ENCODE results near the gene CYP39A1.
A peak's percentile ranks its signal among the peaks of the same experiment; 100 is the strongest.

Gene CYP39A1, protein sequence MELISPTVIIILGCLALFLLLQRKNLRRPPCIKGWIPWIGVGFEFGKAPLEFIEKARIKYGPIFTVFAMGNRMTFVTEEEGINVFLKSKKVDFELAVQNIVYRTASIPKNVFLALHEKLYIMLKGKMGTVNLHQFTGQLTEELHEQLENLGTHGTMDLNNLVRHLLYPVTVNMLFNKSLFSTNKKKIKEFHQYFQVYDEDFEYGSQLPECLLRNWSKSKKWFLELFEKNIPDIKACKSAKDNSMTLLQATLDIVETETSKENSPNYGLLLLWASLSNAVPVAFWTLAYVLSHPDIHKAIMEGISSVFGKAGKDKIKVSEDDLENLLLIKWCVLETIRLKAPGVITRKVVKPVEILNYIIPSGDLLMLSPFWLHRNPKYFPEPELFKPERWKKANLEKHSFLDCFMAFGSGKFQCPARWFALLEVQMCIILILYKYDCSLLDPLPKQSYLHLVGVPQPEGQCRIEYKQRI

DNA sequence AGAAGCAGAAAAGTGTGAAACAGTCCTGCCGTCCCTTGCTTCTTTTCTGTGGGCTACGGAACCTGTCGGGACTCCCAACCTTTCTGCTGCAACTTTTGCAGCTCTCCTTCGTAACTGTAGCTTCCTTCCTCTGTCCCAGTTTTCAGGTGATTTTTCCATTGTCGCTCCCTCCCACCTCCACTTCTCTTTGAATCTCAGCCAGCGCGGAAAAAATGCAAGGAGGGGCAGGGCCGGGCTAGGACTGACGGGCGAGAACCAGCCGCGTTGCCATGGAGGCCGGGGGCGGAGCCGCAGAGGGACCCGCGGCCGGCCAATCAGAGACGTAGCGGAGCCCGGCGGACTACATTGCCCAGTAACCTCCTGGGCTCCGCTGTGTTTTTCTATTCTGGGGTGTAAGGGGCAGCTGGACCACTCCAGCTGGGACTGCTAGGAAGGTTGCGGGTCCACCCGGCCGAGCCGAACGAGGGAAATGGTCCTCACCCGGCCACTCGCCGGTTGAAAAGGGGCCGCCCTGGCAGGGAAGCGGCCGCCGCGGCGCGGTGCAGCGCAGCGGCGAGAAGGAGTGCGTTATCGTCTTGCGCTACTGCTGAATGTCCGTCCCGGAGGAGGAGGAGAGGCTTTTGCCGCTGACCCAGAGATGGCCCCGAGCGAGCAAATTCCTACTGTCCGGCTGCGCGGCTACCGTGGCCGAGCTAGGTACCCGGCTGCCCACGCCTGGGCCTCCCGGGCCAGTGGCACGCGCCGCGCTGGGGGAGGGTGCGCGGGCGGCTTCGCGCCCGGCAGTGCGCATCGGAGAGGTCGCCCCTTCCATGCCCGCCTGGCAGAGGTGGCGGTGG is at the start of gene CYP39A1, which contains the start of gene SLC25A27:
Gene CYP39A1, minus strand, starts transcription at position 216 of the 836 bp plus-strand sequence. CDS start 236 bp downstream, outside the sequence.
Gene SLC25A27, plus strand, starts transcription at position 373 of the 836 bp plus-strand sequence. Its CDS starts 218 bp downstream, at position 591.
- DNase-seq (ENCODE audit: low spot score) = peak; percentile 95

DNA sequence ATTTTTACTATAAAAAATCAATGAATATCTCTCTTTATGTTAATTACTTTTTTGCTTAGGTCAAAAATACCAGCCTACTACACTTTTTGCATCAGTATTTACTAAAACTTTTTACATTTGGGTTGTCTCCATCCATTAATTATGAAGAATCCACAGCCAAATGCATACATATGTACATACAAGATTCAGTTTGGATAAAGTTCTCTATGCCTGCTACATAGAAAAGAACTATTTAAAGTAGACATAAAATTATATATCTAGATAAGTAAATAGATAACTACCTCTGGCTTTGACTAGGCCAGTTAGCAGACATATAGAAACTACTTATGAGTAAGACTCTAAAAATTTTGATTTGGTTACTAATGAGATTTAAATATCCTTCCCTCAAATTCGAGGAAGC is 47.4 kb upstream of the CYP39A1 start:
- no peak for DNase-seq (ENCODE audit: low spot score)

DNA sequence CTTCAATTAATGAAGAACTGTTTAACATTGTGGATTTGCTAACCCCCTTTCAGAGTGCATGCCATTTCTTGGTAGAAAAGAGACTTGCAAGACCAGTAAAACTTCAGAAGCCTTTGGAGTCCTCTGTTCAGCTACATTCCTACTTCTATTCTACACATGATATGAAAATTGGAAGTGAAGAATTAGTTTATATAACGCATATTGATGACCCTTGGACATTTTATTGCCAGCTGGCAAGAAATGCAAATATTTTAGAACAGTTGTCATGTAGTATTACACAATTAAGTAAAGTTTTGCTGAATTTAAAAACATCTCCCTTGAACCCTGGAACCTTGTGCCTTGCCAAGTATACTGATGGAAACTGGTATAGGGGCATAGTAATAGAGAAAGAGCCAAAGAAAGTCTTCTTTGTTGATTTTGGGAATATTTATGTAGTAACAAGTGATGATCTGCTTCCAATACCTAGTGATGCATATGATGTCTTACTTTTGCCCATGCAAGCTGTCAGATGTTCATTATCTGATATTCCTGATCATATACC is 38.4 kb upstream of the CYP39A1 start:
- DNase-seq (ENCODE audit: low spot score) = no peak

DNA sequence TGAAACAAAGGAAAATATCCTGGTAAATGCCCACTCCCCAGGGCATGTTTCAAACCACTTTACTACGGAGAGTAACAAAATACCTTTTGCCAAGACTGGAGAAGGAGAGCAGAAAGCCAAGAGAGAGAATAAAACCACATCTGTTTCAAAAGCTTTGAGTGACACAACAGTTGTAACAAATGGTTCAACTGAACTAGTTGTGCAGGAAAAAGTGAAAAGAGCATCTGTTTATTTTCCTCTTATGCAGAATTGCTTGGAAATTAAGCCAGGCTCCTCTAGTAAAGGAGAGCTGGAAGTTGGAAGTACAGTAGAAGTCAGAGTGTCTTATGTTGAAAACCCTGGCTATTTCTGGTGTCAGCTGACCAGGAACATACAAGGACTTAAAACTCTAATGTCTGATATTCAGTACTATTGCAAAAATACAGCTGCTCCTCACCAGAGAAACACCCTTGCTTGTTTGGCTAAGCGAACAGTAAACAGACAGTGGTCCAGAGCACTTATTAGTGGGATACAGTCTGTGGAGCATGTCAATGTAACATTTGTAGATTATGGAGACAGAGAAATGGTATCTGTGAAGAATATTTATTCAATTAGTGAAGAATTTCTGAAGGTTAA is 37.6 kb upstream of the CYP39A1 start:
- DNase-seq (ENCODE audit: low spot score) = no peak

DNA sequence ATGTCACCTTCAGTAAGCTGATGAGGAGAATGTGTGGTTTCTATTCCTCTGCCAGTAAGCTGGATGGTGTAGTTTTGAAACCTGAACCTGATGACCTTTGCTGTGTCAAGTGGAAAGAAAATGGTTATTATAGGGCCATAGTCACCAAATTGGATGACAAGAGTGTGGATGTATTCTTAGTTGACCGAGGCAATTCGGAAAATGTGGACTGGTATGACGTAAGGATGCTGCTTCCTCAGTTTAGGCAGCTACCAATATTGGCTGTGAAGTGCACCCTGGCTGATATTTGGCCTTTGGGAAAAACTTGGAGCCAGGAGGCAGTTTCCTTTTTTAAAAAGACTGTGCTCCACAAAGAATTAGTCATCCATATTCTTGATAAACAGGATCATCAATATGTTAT is 37.0 kb upstream of the CYP39A1 start:
- DNase-seq (ENCODE audit: low spot score) = no peak

DNA sequence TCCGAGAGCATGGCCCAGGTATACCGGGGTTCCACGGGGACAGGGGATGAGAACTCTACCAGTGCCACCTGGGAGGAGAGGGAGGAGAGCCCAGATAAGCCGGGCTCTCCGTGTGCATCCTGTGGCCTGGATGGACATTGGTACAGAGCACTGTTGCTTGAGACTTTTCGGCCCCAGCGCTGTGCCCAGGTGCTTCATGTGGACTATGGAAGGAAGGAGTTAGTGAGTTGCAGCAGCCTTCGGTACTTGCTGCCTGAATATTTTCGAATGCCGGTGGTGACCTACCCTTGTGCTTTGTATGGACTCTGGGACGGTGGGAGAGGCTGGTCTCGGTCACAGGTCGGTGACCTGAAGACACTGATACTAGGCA is 36.3 kb upstream of the CYP39A1 start:
- DNase-seq (ENCODE audit: low spot score) = no peak

DNA sequence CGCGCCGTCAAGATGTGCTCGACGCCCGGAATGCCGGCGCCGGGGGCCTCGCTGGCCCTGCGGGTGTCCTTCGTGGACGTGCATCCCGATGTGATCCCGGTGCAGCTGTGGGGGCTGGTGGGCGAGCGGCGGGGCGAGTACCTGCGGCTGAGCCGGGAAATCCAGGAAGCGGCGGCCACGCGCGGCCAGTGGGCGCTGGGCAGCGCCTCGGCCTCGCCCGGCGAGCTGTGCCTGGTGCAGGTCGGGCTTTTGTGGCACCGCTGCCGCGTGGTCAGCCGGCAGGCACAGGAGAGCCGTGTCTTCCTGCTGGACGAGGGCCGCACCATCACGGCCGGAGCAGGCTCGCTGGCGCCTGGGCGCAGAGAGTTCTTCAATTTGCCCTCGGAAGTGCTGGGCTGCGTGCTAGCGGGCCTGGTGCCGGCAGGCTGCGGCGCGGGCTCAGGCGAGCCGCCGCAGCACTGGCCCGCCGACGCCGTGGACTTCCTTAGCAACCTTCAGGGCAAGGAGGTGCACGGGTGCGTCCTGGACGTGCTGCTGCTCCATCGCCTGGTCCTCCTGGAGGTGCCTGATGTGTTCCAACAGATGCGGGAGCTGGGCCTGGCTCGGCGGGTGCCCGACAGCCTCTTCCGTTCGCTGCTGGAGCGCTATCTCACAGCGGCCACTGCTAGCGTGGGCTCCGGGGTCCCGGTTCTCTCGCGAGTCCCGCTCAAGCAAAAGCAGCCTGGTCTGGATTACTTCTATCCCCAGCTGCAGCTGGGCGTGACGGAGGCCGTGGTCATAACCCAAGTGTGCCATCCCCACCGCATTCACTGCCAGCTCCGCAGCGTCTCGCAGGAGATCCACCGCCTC is 35.7 kb upstream of the CYP39A1 start:
- DNase-seq (ENCODE audit: low spot score) = no peak

DNA sequence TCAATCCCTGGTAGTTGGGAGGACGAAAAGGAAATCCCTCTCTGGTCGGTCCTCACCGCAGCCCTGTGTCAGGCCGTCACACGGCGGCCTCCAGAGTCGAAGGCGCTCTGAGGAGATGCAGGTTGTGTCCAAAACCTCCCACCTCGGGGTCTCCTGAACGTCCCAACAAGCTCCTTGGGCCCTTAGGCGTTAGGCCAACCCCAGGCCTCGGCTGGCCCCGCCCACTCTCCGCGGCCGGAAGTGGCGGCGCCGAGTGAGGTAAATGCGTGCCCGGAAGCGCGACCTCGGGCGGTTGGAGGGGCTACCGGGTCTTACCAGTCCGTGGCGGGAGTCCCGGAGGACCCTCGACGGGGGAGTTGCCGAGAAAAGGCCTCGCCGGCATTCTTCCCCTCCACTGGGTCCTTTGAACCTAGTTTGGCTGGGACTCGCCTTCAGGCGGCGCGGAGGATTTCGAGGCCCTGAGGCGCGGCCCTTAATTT is 35.0 kb upstream of the CYP39A1 start, which contains the start of gene TDRD6:
Gene TDRD6, plus strand, starts transcription at position 267 of the 479 bp plus-strand sequence. CDS start 244 bp downstream, outside the sequence.
- no peak for DNase-seq (ENCODE audit: low spot score)

DNA sequence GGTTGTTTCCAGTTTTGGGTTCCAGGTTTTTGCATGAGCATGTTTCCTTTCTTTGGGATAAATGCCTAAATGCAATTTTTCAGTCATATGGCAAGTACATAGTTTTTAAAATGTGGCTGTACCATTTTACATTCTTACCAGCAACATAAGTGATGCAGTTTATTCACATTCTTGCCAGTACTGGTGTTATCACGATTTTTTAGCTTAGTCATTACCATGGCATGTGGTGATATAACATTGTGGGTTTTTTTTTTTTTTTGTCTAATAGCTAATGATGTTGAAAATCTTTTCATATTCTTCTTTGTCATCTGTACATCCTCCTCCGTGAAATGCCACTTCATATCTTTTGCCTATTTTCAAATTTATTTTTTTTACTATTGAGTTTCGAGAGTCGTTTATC is 32.2 kb upstream of the CYP39A1 start:
- no peak for DNase-seq (ENCODE audit: low spot score)

DNA sequence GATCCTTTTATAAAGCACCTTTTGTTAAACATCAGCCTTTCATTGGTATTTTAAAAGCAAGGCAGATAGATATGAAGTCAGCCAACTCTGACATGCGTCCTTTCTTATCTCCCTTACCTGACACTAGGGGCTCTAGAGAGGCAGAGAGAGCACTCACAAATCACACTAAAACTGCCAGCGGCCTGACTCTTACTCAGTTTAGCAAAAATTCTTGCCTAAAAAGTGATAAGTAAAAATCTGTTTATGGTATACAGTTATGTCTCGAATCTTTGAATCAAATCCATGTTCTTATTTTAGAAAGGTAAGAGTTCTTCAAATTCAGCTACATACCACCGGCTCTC is 24.7 kb upstream of the CYP39A1 start:
- DNase-seq (ENCODE audit: low spot score) = no peak

DNA sequence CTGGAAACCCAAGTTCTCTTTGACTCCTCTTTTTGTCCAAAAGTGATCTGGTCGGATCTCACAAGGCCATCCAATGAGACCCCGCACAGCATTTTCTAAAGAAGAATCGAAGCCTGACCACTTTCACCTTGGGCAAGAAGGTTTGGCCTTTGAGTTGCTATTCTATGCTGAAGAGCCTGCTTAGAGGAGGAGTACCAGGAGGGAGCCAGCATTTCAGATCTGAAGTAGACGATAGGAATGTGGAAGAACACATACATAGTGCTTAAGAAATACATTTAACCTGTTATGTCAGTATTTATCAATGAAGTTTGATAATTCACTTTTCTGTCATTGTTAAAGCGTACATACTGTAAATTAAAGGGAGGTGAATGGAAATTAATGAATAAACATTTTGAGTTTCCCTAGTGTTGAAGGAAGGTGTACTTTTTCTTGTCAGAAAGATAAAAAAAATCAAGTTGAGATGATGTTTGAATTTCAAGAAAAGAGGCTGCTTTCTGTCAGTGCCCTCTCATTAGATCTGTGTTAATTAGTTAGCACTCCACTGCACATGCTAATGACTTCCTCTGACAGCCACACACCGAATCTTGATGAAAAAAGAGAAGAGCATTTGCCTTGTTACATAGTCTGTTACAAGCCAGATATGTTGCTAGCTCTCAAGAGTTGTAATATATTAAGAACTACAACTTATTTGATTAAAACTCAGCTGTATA is 24.1 kb upstream of the CYP39A1 start:
- no peak for DNase-seq (ENCODE audit: low spot score)

DNA sequence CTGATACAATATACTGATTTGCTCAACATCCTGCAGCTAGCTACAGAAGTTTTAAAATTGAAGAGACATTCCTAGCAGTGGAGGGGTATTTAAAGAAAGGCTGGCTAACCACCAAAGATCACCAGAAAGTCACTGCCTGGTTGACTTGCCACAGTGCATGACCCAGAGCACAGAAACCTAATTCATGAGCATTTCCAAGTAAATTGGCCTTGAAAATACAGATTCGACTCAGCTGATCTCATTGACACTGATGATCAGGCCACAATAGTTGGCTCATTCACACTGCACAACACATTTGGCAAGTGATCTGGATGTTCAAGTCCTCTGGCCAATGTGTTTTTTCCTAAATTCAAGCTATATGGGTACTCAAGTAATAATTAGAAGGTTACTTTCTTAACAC is 21.8 kb upstream of the CYP39A1 start:
- peak; percentile 11 for DNase-seq (ENCODE audit: low spot score)

DNA sequence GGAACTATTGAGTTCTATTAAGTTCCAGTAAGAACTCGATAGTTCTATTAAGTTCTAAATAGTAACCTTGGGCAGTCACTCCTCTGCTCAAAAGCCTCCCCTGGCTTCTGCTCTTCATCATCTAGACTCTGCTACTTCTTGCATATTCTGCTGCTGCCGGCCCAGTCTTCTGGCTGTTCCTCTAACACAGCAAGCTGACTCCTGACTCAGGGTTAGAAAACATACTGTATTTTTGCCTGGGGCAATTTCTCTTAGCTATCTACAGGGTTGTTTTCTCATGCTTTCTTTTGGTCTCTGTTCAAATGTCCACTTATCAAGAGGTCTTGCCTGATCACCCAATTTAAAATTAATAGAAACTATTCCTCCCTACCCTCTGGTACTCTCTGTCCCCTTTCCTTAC is 14.8 kb upstream of the CYP39A1 start:
- no peak for DNase-seq (ENCODE audit: low spot score)

DNA sequence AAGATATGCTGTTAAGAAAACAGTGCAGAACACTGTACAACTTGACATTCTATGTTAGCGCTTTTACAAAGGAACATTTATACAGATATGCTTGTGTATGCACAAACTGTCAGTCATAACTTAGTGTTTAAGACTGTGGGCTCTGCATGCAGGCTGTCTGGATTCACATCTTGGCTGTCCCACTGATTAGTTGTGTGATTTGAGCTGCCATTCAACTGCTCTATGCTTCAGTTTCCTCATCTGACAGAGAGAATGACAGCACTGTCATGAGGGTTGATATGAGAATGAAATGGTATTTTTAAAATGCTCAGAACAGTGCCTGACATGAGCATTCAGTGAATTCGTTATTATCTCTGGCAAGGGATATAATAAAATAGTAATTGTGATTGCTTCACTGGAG is 8.9 kb upstream of the CYP39A1 start:
- DNase-seq (ENCODE audit: low spot score) = peak; percentile 23

DNA sequence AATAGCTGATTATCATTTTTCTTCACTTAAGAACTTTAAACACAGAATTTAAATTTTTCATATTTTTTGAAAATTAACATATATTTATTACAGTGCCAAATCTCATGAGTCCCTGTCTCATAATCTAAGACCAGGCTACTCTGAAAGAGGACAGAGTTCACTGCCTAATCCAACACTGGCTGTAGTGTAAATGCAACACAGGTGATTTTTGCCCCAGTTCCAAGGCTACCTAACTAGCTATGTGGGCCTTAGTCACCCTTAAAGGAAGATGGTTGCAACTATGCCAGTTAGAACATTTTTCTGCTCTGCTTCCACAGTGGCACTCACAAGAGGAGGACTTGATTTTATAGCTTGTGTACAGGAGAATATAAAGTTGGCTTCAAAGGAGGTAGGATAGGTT is 5.0 kb upstream of the CYP39A1 start:
- no peak for DNase-seq (ENCODE audit: low spot score)

DNA sequence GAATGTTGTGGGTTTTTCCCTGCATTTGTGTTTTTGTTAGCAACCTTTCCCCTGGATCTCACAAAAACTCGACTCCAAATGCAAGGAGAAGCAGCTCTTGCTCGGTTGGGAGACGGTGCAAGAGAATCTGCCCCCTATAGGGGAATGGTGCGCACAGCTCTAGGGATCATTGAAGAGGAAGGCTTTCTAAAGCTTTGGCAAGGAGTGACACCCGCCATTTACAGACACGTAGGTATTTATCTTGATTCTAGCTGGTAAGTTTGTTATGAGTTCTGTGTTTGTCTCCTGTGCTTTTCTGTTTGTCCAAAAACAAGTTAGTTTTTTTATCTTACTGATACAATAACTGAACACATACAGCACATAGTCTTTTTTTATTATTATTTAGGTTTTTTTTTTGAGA is 3.2 kb upstream of the CYP39A1 start:
- peak; percentile 23 for DNase-seq (ENCODE audit: low spot score)

DNA sequence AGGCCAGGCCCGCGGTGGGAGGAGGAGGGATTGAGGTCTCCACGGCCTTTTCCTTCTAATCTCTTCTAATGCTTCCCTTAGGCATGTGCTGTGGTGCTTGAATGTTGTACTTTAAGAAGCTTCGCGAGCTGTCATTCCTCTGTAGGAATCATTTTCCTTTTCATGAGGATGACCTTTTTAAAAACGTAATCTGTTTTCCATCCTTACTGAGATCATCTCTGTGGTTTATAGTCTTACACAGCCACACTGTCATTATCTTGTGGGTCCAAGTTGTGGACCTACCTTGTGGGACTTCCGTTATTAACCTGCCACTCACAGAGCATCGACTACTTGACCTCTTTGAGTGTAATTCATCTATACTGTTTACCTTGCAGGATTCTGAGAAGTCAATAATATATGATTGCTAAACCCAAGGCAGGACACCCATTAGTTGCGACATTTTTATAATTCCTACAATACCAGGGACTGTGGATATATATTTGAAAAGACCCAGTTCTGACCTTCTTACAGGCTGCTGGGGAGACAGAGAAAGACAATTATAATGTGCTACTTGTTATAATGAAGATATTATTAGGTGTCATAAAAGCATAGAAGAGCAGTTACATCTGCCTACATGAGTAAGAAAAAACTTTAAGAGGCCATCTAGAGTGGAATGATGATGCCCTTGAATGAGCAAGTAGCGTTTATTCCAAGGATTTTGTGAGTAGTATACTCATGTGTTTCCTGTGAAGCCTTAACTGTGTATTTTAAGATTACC is 999 bp upstream of the CYP39A1 start:
- DNase-seq (ENCODE audit: low spot score) = peak; percentile 8

DNA sequence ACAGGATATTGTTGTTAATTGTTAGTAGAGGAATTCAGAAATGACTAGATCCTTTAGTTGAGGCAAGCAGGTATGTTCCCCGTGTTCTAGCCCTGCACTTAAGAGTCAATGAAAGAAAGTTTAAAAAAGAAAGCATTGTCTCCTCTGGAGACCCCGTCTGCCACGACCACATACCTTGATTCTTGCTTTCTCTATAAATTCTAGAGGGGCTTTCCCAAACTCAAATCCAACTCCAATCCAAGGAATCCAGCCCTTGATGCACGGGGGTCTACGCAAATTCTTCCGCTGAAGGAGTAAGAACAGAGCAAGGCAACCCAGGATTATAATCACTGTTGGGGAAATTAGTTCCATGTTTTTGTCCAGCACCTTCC is 401 bp downstream of the CYP39A1 start:
- peak; percentile 4 for DNase-seq (ENCODE audit: low spot score)

DNA sequence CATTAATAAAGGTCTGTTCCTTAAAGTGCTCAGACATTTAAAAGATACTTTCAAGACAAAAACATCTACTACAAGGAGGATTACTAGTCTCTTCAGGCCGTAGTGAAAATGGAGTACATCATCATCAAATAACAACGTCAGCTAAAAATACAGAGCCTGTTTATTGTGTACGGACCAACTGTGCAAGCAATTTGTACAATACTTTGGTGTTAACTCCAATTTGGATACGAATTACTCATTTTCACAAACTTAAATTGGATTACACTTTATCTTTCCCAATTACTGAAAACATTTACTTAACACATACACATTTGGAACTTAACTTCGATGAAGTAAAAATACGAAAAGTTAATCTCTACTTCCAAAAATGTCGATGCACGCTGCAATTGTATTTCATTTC is 802 bp downstream of the CYP39A1 start:
- no peak for DNase-seq (ENCODE audit: low spot score)

DNA sequence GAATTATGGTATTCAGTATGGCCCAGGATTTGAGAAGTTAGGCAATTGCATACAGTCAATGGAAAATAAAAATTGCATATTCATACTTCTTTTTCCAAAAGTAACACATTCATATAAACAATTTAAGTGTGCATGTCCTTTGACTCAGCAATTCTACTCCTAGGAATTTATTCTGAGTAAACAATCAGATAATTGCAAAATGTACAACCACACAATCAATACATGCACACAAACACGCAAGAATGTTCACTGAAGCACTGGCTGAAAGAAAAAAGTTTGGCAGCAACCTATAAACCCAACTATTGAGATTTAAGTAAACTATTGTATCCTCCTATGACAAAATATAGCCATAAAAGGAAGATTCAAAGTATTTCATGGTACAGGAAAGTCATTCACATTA is 1.6 kb downstream of the CYP39A1 start:
- DNase-seq (ENCODE audit: low spot score) = no peak

Measured in putamen (tissue), 1 donor.